K562 (cell line): ENCODE results near the gene PHEX. TPM values are rescaled to one million over a fixed set of nuclear protein-coding genes. Genes with fewer than 3 reads are reported as not detected.

Experiments
- ATAC-seq: fragments of 200-7000 bp; cut with Tn5 transposase; 3 replicates; pipeline ENCODE4 v1.9.1; 2020; ENCODE audit warnings: moderate library complexity
- BruUV-seq: library from RNA; stranded (reverse); fragments of 400-500 nt; replicated peaks from 2 replicates; lab custom pipeline; 2021; lab: Mats Ljungman, UMichigan
- CTCF ChIA-PET: fragments of 300-600 bp; formaldehyde crosslinking; extraction: SDS; loops from one replicate; lab custom pipeline; 2021; ENCODE audit warnings: low intra/inter-chr PET ratio; lab: Yijun Ruan, JAX
- POLR2A ChIA-PET: fragments of 300-600, 350-650 bp; sonication (Branson Sonifier 250); formaldehyde crosslinking; extraction: SDS; loops from one replicate; lab custom pipeline; 2021; ENCODE audit warnings: antibody characterized with exemption, inconsistent platforms; lab: Yijun Ruan, JAX
- DNase-seq, 4 experiments: peaks; one replicate each; pipeline versions ENCODE4 v3.0.0 to v3.0.0-alpha.2; 2011 to 2018; ENCODE audit warnings: low spot score in 3 of 4, mixed read lengths in 3 of 4; ENCODE audit errors: extremely low read depth in 1 of 4
- FAIRE-seq: peaks from 2 replicates; lab custom pipeline; 2011; peaks lifted over from hg19 to GRCh38; lab: Jason Lieb, UNC
- H2AFZ ChIP-seq: 2 replicates; pipeline ENCODE4 v1.6.0; 2011; ENCODE audit warnings: low read depth, low read length, control low read depth, inconsistent platforms
- H3K27ac ChIP-seq: fragments of 200-600 bp; 3 replicates; pipeline ENCODE4 v1.8.0; 2011; ENCODE audit warnings: low read depth, mild to moderate bottlenecking, control low read depth, inconsistent platforms, low read length, moderate library complexity, mixed read lengths; ENCODE audit errors: extremely low read depth
- H3K27me3 ChIP-seq, 2 experiments: fragments of 300-600 bp in 1 of 2; 2 replicates in 1 of 2; 3 replicates in 1 of 2; pipeline versions ENCODE4 v1.6.0 to v1.8.0; 2011; ENCODE audit warnings: inconsistent platforms in 2 of 2, low read length in 2 of 2, mild to moderate bottlenecking in 1 of 2, mixed read lengths in 1 of 2, moderate library complexity in 1 of 2; ENCODE audit not compliant: control insufficient read depth in 2 of 2, insufficient read depth in 2 of 2
- H3K36me3 ChIP-seq: fragments of 300-600 bp; 3 replicates; pipeline ENCODE4 v1.8.0; 2011; ENCODE audit warnings: mild to moderate bottlenecking, low read length, inconsistent platforms; ENCODE audit not compliant: control insufficient read depth, insufficient read depth
- H3K4me1 ChIP-seq, 2 experiments: fragments of 200-600 bp in 1 of 2; replicated peaks in 1 of 2; 2 replicates in 1 of 2; 3 replicates in 1 of 2; pipeline versions ENCODE4 v1.5.1 to v1.8.0; 2011; ENCODE audit warnings: inconsistent platforms in 2 of 2, low read length in 2 of 2, mild to moderate bottlenecking in 1 of 2, mixed read lengths in 1 of 2, moderate library complexity in 1 of 2; ENCODE audit not compliant: control insufficient read depth in 2 of 2, insufficient read depth in 2 of 2
- H3K4me2 ChIP-seq: 2 replicates; pipeline ENCODE4 v1.6.1; 2011; ENCODE audit warnings: low read length, control low read depth, inconsistent platforms, mixed read lengths; ENCODE audit not compliant: insufficient read depth
- H3K4me3 ChIP-seq: fragments of 200-600 bp; sonication (generic), shearing (Covaris generic); 2 replicates; pipeline ENCODE4 v1.5.1; 2016; ENCODE audit warnings: control low read depth, inconsistent platforms
- H3K79me2 ChIP-seq: fragments of 200-600 bp; 3 replicates; pipeline ENCODE4 v1.8.0; 2011; ENCODE audit warnings: low read length, inconsistent platforms; ENCODE audit not compliant: control insufficient read depth, insufficient read depth
- H3K9ac ChIP-seq, 2 experiments: 2 replicates each; pipeline versions ENCODE4 v1.6.0 to v1.6.1; 2011; ENCODE audit warnings: low read depth in 2 of 2, low read length in 2 of 2, control low read depth in 1 of 2, inconsistent platforms in 1 of 2, mild to moderate bottlenecking in 1 of 2, mixed read lengths in 1 of 2; ENCODE audit not compliant: insufficient read depth in 1 of 2
- H3K9me1 ChIP-seq: one replicate; pipeline ENCODE4 v1.6.0; 2011; ENCODE audit warnings: inconsistent platforms, mild to moderate bottlenecking, low read length, moderate library complexity; ENCODE audit not compliant: control insufficient read depth, insufficient read depth
- H3K9me3 ChIP-seq: replicated peaks from 2 replicates; pipeline ENCODE4 v1.5.1; 2011; ENCODE audit warnings: low read depth, low read length, inconsistent platforms; ENCODE audit not compliant: control insufficient read depth, insufficient read depth
- H4K20me1 ChIP-seq: replicated peaks from 2 replicates; pipeline ENCODE4 v1.6.1; 2011; ENCODE audit warnings: low read length, inconsistent platforms, mixed read lengths; ENCODE audit not compliant: control insufficient read depth, insufficient read depth
- CC2D1A ChIP-seq: fragments of 450-650 bp; IDR thresholded peaks from 2 replicates; pipeline ENCODE4 v1.6.1; 2017; ENCODE audit warnings: mild to moderate bottlenecking
- HCFC1 ChIP-seq: IDR thresholded peaks from 2 replicates; pipeline ENCODE4 v1.6.1; 2012; ENCODE audit warnings: low read depth, low read length, improper control_type of control experiment
- HDAC6 ChIP-seq: IDR thresholded peaks from 2 replicates; pipeline ENCODE4 v1.6.1; 2012; ENCODE audit warnings: low read depth, mild to moderate bottlenecking, control low read depth, inconsistent platforms, low read length, moderate library complexity
- JUNB ChIP-seq: fragments of 450-650 bp; formaldehyde crosslinking; conservative IDR thresholded peaks from 2 replicates; pipeline ENCODE4 v1.4.0; 2020; ENCODE audit warnings: mild to moderate bottlenecking
- KLF10 ChIP-seq: fragments of 250-450 bp; sonication (Bioruptor Pico); IDR thresholded peaks from 2 replicates; pipeline ENCODE4 v1.6.1; 2021; ENCODE audit warnings: matching md5 sums
- MAFF ChIP-seq: IDR thresholded peaks from 2 replicates; pipeline ENCODE4 v1.6.1; 2012; ENCODE audit warnings: low read length, improper control_type of control experiment
- NCOA2 ChIP-seq, 2 experiments: fragments of 450-650 bp; IDR thresholded peaks; 2 replicates each; pipeline ENCODE4 v1.6.1; 2018; ENCODE audit warnings: mild to moderate bottlenecking in 2 of 2, moderate library complexity in 1 of 2; ENCODE audit not compliant: partially characterized antibody in 2 of 2
- TAL1 ChIP-seq: fragments of 450-650 bp; IDR thresholded peaks from 2 replicates; pipeline ENCODE4 v1.6.1; 2016; ENCODE audit warnings: mild to moderate bottlenecking
- ZNF274 ChIP-seq: IDR thresholded peaks from 2 replicates; pipeline ENCODE4 v1.6.1; 2011; ENCODE audit warnings: low read depth, mild to moderate bottlenecking, low read length, moderate library complexity, borderline replicate concordance
- ZNF764 ChIP-seq: fragments of 250-450 bp; sonication (Bioruptor Pico); IDR thresholded peaks from 2 replicates; pipeline ENCODE4 v1.4.0; 2020; ENCODE audit warnings: low read depth, mild to moderate bottlenecking, moderate library complexity
- WGBS: fragments of 100-300 bp; shearing (Covaris generic); methylation state at CpG from one replicate; pipeline ENCODE4 v1.1.6; 2016; ENCODE audit warnings: low coverage, mixed read lengths; ENCODE audit not compliant: insufficient coverage; ENCODE audit errors: missing lambda C conversion rate; 5-methylcytosine and 5-hydroxymethylcytosine counted together
- in situ Hi-C: fragments of 300-500 bp; cut with MboI; formaldehyde crosslinking; loops from 4 replicates; pipeline ENCODE4 v1.15.0; 2018; ENCODE audit warnings: inconsistent platforms, mixed read lengths
- intact Hi-C: fragments of 100-400 bp; cut with micrococcal nuclease; formaldehyde crosslinking; loops from 2 replicates; pipeline ENCODE4 v1.14.2; 2022
- polyA plus RNA-seq, 8 experiments: library from polyadenylated mRNA; depleted of rRNA in 4 of 8; stranded (reverse) in 5 of 8; unstranded in 3 of 8; fragments of >200 nt; fragmentation: Nextera tagmentation in 2 of 8; fragmentation: Illumina TruSeq in 1 of 8; extraction: Ambion mirVana in 2 of 8; extraction: Trizol in 1 of 8; gene quantifications; 2 replicates each; pipeline versions ENCODE4 v1.2.1 to v1.2.3, GENCODE V29; 2011 to 2014; ENCODE audit warnings: inconsistent platforms in 1 of 8, missing spikeins in 1 of 8
- total RNA-seq, 7 experiments: library from RNA; depleted of rRNA in 6 of 7; stranded (reverse); fragments of >200 nt in 6 of 7; fragmentation: Illumina TruSeq in 2 of 7; extraction: Trizol in 2 of 7; gene quantifications; 2 replicates each; pipeline versions ENCODE4 v1.2.1 to v1.2.3, GENCODE V29; 2011 to 2021; ENCODE audit warnings: low replicate concordance in 1 of 7
- TF ChIP-seq, protein P1 (sequence below): fragments of 450-650 bp; IDR thresholded peaks from 2 replicates; pipeline ENCODE4 v1.6.1; 2016; ENCODE audit warnings: low read depth, mild to moderate bottlenecking, moderate library complexity

PHEX gene
- total and polyA plus RNA-seq, 9 of the 15 experiments (the other 6 are each of a cell fraction or from before 2014, with no cell fraction given), result 0.01 to 0.11 (median 0.04) TPM; not detected in 6

DNA sequence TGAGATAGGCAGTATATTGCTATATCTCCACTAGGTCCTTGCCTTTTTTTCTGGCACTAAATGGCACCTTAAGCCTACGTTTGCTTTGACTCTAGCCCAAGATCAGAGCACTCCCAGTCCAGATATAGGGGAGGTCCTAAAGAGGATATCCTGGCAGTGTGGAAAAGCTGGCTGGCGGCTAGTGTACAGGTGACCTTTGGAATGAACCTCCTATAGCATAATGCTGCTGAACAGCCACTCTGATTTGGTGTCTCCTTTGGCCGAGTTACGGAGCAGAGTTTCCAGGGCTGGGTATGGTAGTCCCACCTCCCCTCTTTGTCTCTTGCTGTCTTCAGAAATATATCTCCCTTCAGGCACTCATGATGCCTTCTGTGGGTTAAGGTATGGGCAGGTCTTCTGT is 53.9 kb downstream of the PHEX start:
- no peak overlapping the region for H3K9ac ChIP-seq
- no peak overlapping the region for H2AFZ ChIP-seq
- FAIRE-seq, result no peak
- CTCF ChIA-PET, result no interaction called here
- DNase-seq, result no peak
- no peaks in the 10 kb centered on the region for H3K9me3 ChIP-seq
- in situ Hi-C loops (no loop called here), intact Hi-C loops (loop anchor here (10.0 kb wide), 1 partner anchor 101 kb away; no protein-coding TSS in a partner anchor)
- no peak overlapping the region for H3K4me2 ChIP-seq
- H3K79me2 ChIP-seq, result no peaks in the 10 kb centered on the region
- 0% methylated on average over 4 of the region's 4 CpGs for WGBS
- no peaks in the 10 kb centered on the region for H3K9me1 ChIP-seq
- H3K4me3 ChIP-seq, result no peak overlapping the region
- no peaks in the 10 kb centered on the region for H4K20me1 ChIP-seq
- POLR2A ChIA-PET, result no interaction called here
- H3K4me1 ChIP-seq, result no peaks in the 10 kb centered on the region
- H3K27ac ChIP-seq, result no peak overlapping the region
- no peaks in the 10 kb centered on the region for H3K36me3 ChIP-seq
- no peak for TF ChIP-seq NCOA2 (IDR thresholded peaks at IDR 0.05; ENCODE audit: partially characterized antibody in 2 of 2)
- no peak for TF ChIP-seq MAFF
- TF ChIP-seq JUNB (CRISPR knock-in tag), result no peak
- no peak for TF ChIP-seq HCFC1
- no peak for TF ChIP-seq KLF10
- no peak for TF ChIP-seq TAL1
- no peak for TF ChIP-seq HDAC6
- no peak for TF ChIP-seq ZNF274
- no peak for TF ChIP-seq CC2D1A
- TF ChIP-seq ZNF764, result no peak
- TF ChIP-seq, protein P1, sequence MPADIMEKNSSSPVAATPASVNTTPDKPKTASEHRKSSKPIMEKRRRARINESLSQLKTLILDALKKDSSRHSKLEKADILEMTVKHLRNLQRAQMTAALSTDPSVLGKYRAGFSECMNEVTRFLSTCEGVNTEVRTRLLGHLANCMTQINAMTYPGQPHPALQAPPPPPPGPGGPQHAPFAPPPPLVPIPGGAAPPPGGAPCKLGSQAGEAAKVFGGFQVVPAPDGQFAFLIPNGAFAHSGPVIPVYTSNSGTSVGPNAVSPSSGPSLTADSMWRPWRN, result no peak
- no TSS peak for BruUV-seq
- ATAC-seq, result no peak
- no peaks in the 10 kb centered on the region for H3K27me3 ChIP-seq
